ENCODE measurements around the gene ARHGAP36.

The ARHGAP36 gene

DNA sequence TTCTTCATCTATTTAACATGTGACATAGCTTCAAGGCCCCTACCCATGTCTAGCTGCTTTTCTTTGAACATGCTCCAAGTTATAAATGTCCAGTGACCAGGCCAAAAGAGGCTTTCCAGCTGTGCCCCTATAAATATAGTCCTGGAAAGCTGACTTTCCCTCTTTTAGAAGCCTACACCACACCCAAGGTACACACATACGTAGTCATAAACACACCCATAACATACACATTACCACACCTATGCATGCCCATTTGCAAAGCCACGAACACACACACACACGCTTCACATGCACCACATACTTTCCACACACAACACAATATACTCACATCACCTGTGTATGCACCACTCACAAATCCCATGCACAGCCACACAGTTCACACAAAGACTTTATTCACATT is 2.0 kb downstream of the ARHGAP36 start:
- Histone ChIP-seq H3K9me3 (ENCODE audit: control insufficient read depth, insufficient read depth, low read length) (no peaks in the 10 kb centered on the region), H3K27ac (ENCODE audit: low read depth, low read length) (no peak overlapping the region), H3K27me3 (ENCODE audit: control insufficient read depth, low read length) (no peaks in the 10 kb centered on the region), H3K36me3 (ENCODE audit: control insufficient read depth, low read length) (no peaks in the 10 kb centered on the region), H3K79me2 (ENCODE audit: control insufficient read depth, low read length) (no peaks in the 10 kb centered on the region), H3K4me2 (ENCODE audit: low read length) (no peak overlapping the region), H3K4me1 (ENCODE audit: control insufficient read depth, low read length) (no peaks in the 10 kb centered on the region), H4K20me1 (ENCODE audit: control insufficient read depth, insufficient read depth, low read depth, low read length) (no peaks in the 10 kb centered on the region), H3K9me2 (replicated peaks; ENCODE audit: control insufficient read depth, low read length) (no peaks in the 10 kb centered on the region), H3K4me3 (ENCODE audit: low read length) (no peak overlapping the region), H3F3A (ENCODE audit: control insufficient read depth, insufficient read depth) (no peaks in the 10 kb centered on the region)
- TF ChIP-seq CTCF (IDR thresholded peaks at IDR 0.05; ENCODE audit: low read depth, low read length, poor library complexity, severe bottlenecking) (no peak), EZH2phosphoT487 (IDR thresholded peaks at IDR 0.05; ENCODE audit: borderline replicate concordance, low read length) (no peak)

DNA sequence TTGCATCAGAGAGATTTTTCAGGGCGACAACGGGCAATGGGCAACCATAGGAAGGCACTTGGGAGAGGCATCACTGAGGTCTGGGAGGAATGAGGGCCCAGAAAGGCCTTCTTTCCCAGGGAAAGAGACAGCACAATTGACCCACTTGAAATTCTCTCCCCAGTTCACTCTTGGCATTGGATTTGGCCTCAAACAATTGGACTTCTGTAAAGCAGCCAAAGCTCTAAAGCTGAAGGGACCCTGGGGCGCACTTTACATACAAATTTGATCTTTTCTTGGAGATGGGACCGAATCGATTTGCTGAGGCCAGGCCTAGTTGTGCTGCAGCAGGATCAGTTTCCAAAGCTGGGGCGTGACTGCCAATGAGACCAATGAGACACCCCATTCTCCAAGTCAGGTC is 3.2 kb downstream of the ARHGAP36 start:
- no peaks in the 10 kb centered on the region for H3K9me2 ChIP-seq (replicated peaks; ENCODE audit: control insufficient read depth, low read length)
- H3K79me2 ChIP-seq (ENCODE audit: control insufficient read depth, low read length), result no peaks in the 10 kb centered on the region
- H3K27ac ChIP-seq (ENCODE audit: low read depth, low read length), result no peak overlapping the region
- H3K4me2 ChIP-seq (ENCODE audit: low read length), result no peak overlapping the region
- H3F3A ChIP-seq (ENCODE audit: control insufficient read depth, insufficient read depth), result no peaks in the 10 kb centered on the region
- no peaks in the 10 kb centered on the region for H3K36me3 ChIP-seq (ENCODE audit: control insufficient read depth, low read length)
- no peaks in the 10 kb centered on the region for H4K20me1 ChIP-seq (ENCODE audit: control insufficient read depth, insufficient read depth, low read depth, low read length)
- H3K27me3 ChIP-seq (ENCODE audit: control insufficient read depth, low read length), result no peaks in the 10 kb centered on the region
- no peak for TF ChIP-seq EZH2phosphoT487 (IDR thresholded peaks at IDR 0.05; ENCODE audit: borderline replicate concordance, low read length)
- TF ChIP-seq CTCF (IDR thresholded peaks at IDR 0.05; ENCODE audit: low read depth, low read length, poor library complexity, severe bottlenecking), result no peak
- no peaks in the 10 kb centered on the region for H3K4me1 ChIP-seq (ENCODE audit: control insufficient read depth, low read length)
- no peaks in the 10 kb centered on the region for H3K9me3 ChIP-seq (ENCODE audit: control insufficient read depth, insufficient read depth, low read length)
- no peak overlapping the region for H3K4me3 ChIP-seq (ENCODE audit: low read length)

GRCh38 chrX:131063613-131064012 is 5.5 kb downstream of the ARHGAP36 start:
- Histone ChIP-seq H3K4me1 (ENCODE audit: control insufficient read depth, low read length) (no peaks in the 10 kb centered on the region), H3K79me2 (ENCODE audit: control insufficient read depth, low read length) (no peaks in the 10 kb centered on the region), H3K27ac (ENCODE audit: low read depth, low read length) (no peak overlapping the region), H3K9me3 (ENCODE audit: control insufficient read depth, insufficient read depth, low read length) (no peaks in the 10 kb centered on the region), H3K9me2 (replicated peaks; ENCODE audit: control insufficient read depth, low read length) (no peaks in the 10 kb centered on the region), H3K4me3 (ENCODE audit: low read length) (no peak overlapping the region), H3K27me3 (ENCODE audit: control insufficient read depth, low read length) (no peaks in the 10 kb centered on the region), H3F3A (ENCODE audit: control insufficient read depth, insufficient read depth) (no peaks in the 10 kb centered on the region), H4K20me1 (ENCODE audit: control insufficient read depth, insufficient read depth, low read depth, low read length) (no peaks in the 10 kb centered on the region), H3K4me2 (ENCODE audit: low read length) (no peak overlapping the region), H3K36me3 (ENCODE audit: control insufficient read depth, low read length) (no peaks in the 10 kb centered on the region)
- TF ChIP-seq CTCF (IDR thresholded peaks at IDR 0.05; ENCODE audit: low read depth, low read length, poor library complexity, severe bottlenecking), result peak; percentile 26
- TF ChIP-seq EZH2phosphoT487 (IDR thresholded peaks at IDR 0.05; ENCODE audit: borderline replicate concordance, low read length), result no peak

- Histone ChIP-seq H3K36me3 (ENCODE audit: control insufficient read depth, low read length) (no peaks in the 10 kb centered on the region), H3K4me3 (ENCODE audit: low read length) (no peak overlapping the region), H3K79me2 (ENCODE audit: control insufficient read depth, low read length) (no peaks in the 10 kb centered on the region), H3K4me1 (ENCODE audit: control insufficient read depth, low read length) (no peaks in the 10 kb centered on the region), H4K20me1 (ENCODE audit: control insufficient read depth, insufficient read depth, low read depth, low read length) (no peaks in the 10 kb centered on the region), H3F3A (ENCODE audit: control insufficient read depth, insufficient read depth) (no peaks in the 10 kb centered on the region), H3K27ac (ENCODE audit: low read depth, low read length) (no peak overlapping the region), H3K9me3 (ENCODE audit: control insufficient read depth, insufficient read depth, low read length) (no peaks in the 10 kb centered on the region), H3K9me2 (replicated peaks; ENCODE audit: control insufficient read depth, low read length) (no peaks in the 10 kb centered on the region), H3K27me3 (ENCODE audit: control insufficient read depth, low read length) (no peaks in the 10 kb centered on the region), H3K4me2 (ENCODE audit: low read length) (no peak overlapping the region)
- no peak for TF ChIP-seq CTCF (IDR thresholded peaks at IDR 0.05; ENCODE audit: low read depth, low read length, poor library complexity, severe bottlenecking)
- TF ChIP-seq EZH2phosphoT487 (IDR thresholded peaks at IDR 0.05; ENCODE audit: borderline replicate concordance, low read length), result no peak
These were observed 8.1 kb downstream of the ARHGAP36 start for GRCh38 chrX:131066237-131066636.
